ENCODE measurements around the gene FAF1.

Gene FAF1

DNA sequence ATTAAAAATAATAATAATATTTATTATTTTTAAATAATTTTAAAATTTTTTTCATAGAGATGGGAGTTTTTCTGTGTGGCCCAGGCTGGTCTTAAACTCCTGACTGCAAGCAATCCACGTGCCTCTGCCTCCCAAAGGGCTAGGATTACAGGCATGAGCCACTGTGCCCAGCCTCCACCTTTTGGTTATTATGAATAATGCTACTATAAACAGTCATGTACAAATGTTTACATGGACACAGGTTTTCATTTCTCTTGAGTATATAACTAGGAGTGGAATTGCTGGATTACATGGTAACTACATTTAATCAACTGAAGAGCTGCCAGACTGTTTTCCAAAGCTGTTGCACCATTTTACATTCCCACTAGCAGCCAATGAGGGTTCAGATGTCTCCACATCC, 433.6 kb downstream of the FAF1 start:
- DNase-seq, result no peak

DNA sequence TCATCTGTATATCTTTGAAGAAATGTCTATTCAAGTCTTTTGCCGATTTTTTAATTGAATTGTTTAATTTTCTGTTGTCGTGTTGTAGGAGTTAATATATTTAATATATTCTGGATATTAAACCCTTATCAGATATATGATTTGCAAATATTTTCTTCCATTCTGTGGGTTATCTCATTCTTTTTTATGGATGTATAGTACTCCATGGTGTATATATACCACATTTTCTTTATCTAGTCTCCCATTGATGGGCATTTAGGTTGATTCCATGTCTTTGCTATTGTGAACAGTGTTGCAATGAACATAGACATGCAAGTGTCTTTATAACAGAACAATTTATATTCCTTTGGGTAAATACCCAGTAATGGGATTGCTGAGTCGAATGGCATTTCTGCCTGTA, 436.5 kb downstream of the FAF1 start:
- no peak for DNase-seq

DNA sequence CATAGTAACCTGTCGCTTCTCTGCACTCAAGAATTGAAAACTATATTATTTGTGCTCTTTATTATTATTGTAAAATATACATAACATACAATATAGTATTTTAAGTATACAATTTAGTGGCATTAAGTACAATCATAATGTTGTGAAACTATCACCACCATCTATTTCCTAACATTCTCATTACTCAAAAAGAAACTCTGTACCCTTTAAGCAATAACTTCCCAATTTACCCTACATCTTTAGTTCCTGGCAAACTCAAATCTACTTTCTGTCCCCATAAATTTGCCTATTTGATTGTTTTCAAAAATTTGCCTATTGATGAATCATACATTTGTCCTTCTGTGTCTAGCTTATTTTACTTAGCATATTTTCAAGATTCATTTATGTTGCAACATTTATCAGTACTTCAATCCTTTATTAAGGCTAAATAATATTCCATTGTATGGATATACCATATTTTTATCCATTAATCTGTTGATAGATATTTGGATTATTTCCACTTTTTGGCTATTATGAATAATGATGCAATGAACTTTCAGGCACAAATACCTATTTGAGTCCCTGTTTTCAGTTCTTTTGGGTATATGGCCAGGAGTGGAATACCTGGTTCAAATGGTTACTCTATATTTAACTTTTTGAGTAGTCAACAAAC, 437.2 kb downstream of the FAF1 start:
- DNase-seq, result no peak

DNA sequence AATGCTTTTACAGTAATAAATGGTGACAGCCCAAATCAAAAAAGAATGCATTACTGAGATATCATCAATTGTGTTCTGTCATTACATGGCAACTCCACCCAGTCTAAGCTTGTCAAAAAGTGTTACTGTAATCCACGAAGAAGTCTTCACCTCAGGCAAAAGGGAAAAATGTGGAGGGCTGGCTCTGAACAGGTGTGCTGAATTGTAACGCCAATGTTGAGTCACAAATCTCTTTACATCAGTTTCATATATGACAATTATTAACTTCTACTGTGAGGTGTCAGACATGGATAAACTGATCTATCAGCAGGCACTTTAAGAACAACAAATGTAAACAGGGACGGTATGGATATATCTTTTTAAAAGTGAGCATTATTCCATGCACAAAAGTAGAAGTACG, 438.4 kb downstream of the FAF1 start:
- DNase-seq, result no peak

DNA sequence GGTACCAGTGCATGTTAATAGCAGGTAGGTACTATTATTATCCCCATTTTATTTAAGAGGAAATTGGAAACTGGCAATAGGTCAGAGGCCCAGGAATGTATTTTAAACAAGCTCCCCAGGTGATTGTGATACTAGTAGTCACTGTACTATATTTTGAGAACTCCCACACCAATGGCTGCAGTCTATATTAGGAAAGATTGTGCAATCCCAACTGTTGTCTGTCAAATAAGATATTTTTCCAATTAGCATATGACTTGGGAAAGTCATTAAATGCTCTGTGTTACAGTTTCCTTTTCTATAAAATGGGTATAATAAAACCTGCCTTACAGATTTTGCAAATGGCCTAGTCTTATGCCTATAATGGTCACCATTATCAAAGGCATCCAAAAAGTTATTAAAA, 442.6 kb downstream of the FAF1 start:
- no peak for DNase-seq

DNA sequence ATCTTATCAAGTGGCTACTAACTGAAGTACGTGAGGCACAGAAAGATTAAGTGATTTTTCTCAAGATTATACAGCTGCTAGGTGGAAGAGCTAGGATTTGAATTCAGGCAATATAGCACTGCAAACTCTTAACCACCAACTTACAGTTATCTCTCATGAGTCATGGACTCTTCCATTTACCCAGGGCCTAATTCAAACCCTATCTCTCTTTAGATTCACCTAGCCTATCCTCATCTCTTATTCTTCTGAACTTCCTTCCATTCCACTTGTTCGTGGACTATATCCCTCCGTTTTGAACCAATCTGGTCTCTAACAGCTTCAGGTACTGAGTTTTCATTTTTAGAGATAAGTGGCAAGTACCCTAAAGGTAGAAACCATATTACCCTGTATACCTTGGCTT, 444.0 kb downstream of the FAF1 start:
- DNase-seq, result no peak

DNA sequence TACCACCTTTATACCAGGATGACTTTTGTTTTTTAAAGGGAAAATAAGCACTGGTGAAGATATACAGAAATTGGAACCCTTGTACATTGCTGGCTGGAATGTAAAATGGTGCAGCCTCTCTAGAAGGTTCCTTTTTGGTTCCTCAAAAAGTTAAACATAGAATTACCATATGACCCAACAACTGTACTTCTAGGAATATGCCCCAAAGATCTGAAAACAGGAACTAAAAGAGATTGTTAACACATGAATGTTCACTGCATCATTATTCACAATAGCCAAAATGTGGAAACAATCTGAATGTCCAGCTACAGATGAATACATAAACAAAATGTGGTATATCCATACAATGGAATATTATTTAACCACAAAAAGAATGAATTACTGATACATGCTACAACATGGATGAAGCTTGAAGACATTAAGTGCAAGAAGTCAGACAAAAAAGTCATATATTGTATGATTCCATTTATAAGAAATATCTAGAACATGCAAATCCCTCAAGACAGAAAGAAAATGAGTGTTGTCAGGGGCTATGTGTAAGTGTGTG, 452.0 kb downstream of the FAF1 start:
- DNase-seq, result no peak

DNA sequence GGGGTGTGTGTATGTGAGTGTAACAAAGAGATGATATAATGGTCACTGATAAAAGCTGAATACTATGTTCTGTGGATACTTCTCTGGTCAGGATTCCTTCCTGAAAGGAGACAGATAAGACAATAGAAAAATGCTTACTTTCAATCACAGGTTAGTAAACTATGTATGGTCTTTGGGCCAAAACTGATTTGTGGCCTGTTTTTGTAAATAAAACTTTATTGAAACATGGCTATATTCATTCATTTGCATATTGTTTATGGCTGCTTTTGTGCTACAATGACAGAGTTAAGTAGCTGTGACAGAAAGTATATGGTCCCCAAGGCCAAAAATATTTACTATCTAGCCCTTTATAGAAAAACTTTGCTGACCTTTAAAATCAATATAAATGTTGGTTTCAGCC, 454.6 kb downstream of the FAF1 start:
- DNase-seq, result no peak

DNA sequence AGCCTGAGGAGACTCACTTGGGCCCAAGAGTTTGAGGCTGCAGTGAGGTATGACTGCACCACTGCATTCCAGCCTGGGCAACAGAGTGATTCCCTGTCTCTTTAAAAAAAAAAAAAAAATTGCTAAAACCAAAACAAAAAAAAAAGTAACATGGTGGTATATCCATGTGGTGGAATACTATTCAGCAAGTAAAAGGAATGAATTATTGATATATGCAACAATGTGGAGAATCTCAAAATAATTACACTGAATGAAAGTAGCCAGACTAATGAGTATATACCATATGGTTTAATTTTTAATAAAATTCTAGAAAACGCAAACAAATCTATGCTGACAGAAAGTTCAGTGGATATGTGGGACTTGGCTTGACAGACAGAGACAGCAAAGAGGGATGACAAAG, 456.6 kb downstream of the FAF1 start:
- DNase-seq, result no peak

DNA sequence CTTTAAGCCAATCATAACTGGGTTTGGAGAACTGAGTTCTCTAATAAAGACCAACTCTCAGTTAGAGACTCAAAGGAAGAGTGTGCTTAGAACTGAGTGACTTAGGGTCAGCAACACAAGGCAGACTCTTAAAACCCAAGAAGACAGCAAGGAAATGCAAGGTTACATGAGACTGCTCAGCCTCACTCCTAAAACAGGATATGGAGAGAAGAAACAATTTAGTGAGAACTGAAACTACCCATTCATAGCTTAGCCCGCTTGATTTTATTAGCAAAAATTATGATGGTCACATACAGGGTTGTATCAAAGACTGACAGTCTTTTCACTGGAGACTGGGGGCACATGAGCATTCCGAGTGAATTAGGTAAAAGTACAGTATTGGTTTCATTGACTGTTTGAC, 457.9 kb downstream of the FAF1 start:
- DNase-seq, result no peak

DNA sequence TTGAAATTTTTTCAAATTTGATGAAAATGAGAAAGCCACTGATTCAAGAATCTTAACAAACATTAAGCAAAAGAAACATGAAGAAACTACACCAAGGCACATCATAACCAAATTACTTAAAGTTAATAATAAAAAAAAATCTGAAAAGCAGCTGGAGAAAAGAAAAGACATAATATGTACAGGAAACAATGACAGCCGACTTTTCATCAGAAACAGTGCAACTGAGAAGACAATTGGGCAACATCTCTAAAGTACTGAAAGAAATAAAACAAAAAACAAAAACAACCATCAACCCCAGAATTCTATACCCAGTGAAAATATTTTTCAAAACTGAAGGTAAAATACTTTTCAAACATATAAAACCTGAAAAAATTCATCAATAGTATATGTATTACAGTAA, 463.1 kb downstream of the FAF1 start:
- no peak for DNase-seq

DNA sequence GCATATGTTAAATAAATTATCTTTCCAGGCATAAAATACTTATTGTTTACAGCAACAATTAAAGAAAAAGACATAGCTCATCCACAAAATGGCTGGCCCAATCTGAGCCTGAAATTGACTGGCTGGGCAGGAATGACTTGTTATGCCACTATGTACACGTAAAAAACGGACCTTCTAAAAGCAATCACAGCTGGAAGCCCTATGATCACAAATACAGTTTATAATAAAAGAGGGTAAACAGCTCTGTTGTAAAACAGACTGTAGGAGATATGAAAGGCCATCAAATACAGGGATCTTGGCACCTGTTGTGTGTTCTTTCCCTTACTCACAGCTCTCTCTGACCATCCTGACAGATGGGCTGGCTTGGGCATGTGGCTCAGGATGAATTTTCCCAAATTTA, 466.4 kb downstream of the FAF1 start:
- DNase-seq, result no peak

DNA sequence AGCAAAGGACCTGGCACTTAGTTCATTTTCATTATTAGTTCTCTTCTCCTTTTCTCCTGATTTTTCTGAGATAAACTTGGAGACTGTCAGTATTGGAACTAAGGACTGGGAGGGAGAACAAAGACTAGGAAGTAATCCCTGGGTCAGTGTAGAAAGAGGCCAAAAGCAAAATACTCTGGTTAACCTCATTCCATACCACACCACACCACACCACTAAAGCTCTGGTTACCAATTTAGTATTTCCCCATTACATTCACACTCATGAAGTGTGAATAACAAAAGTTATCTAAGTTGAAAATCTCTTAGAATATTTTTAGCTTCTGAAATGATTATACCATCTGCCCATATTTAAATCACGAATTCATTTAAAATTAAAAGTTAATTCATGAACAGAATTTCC, 467.9 kb downstream of the FAF1 start:
- no peak for DNase-seq

DNA sequence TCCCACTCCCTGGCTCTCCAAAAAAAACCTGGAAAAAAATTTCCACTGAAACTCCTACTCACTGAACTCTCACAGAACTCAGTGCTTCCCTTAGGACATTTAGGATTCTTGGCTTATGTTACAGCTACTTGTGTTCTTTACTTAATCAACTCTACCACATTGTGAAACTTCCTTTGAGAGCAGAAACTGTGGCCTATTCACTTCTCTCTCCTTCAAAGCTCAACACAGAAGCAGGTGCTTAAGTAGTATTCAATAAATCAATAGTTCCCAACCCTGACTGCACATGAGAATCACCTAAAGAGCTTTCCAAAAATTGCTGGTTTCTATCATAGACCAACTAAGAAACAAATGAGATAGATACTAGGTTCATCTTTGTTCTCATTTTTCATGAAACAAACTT, 468.9 kb downstream of the FAF1 start:
- DNase-seq, result no peak

DNA sequence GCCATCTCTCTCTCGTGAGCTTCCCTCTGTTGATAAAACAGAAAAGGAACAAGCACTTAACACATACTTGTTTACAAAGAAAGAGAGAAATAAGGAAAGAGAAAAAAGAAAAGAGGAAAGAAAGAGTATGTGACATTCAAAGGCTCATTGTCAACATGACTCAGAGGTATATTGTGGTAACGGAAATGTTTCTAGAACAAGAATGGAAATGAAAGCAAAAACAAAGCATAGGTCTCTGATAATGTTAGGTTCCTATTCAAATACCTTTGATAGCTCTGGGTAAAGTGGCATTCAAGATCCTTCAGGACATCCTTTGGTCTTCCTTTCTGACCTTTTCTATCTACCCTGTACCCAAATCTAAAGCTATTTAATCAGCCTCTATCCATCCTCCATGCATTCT, 469.4 kb downstream of the FAF1 start:
- DNase-seq, result no peak

DNA sequence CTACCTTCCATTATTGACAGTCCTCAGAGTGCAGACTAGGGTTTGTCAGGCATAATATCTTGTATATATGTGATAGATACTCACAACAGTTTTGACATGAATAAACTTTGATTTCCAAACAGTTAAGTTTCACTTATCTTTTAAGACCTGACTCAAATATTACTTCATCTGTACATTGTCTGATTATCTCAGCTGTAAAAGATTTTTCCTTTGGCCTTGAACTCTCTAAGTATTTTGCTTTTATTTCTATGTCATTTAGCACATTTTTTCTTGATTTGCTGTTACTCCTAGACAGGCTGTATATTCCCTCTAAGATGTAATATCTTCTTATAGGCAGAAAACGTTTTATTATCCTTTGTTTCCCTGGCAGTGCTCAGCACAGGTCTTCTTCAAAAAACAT, 471.2 kb downstream of the FAF1 start:
- DNase-seq, result no peak

DNA sequence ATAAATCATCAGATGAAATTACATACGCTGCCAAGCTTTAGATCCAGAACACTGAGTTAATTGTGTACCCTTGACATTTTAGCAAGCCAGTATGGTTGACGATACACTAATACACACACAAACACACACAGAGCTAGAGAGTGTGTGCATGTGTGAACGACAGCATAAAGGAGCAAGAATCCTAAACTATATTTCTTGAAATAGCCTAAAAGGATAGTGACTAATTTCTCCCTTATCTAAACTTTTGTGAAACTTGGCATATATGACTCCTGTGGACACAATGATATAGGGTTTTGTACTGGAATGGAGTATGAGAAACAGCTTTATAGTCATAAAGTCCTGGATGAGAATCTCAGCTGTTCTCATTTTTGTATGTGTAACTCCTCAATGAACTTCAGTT, 471.7 kb downstream of the FAF1 start:
- no peak for DNase-seq

DNA sequence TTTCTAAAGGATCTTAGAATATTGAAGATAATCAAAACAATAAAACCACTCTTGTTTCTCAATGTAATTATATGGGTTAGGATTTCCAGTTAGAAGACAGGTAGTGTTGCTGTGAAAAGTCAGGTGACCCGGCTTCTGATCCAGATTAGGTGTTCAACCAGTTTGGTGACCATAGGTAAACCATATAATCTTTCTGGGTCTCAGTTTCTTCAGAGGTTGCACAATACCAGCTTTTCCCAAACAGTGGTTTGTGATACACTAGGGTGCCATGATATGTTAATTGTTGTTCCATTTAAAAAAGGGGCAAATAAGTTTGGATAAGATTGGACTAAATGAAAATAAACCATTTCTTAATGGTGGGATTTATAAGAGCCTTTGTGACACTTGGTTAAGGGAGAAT, 472.3 kb downstream of the FAF1 start:
- DNase-seq, result no peak

DNA sequence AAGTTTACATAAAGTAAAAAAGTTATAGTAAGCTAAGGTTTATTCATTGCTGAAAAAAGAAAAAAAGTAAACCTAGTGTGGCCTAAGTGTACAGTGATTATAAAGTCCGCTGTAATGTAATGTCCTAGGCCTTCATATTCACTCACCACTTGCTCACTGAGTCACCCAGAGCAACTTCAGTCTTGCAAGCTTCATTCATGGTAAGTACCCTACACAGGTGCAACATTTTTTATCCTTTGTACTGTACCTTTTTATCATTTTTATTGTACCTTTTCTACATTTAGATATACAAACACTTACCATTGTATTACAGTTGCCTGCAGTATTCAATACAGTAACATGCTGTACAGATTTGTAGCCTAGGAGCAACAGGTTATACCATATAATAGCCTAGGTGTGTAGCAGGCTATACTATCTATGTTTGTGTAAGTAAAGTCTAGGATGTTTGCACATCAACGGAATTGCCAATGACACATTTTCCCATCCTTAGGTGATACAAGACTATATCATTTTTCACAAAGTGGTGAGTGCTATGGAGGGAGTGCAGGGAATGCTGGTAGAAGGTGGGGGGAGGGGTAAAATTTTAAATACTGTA, 478.8 kb downstream of the FAF1 start:
- no peak for DNase-seq

DNA sequence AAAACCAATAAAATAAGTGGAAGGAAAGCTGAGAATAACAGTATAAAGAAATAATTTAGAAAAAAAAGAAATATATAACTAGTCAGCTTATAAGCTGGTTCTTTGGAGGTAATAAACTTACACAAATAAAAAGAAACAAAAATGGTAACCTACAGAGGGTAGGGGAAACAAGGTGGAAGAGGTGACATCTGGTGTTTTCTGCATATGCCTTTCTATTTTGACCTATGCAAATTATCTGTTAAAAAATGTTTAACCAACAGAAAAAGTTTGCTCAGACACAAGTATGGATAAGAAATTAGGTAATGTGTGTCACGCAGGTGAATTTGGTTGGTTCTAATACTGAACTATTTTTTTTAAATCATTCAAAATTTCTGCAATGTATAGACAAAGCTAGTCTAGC, 483.3 kb downstream of the FAF1 start:
- no peak for DNase-seq

DNA sequence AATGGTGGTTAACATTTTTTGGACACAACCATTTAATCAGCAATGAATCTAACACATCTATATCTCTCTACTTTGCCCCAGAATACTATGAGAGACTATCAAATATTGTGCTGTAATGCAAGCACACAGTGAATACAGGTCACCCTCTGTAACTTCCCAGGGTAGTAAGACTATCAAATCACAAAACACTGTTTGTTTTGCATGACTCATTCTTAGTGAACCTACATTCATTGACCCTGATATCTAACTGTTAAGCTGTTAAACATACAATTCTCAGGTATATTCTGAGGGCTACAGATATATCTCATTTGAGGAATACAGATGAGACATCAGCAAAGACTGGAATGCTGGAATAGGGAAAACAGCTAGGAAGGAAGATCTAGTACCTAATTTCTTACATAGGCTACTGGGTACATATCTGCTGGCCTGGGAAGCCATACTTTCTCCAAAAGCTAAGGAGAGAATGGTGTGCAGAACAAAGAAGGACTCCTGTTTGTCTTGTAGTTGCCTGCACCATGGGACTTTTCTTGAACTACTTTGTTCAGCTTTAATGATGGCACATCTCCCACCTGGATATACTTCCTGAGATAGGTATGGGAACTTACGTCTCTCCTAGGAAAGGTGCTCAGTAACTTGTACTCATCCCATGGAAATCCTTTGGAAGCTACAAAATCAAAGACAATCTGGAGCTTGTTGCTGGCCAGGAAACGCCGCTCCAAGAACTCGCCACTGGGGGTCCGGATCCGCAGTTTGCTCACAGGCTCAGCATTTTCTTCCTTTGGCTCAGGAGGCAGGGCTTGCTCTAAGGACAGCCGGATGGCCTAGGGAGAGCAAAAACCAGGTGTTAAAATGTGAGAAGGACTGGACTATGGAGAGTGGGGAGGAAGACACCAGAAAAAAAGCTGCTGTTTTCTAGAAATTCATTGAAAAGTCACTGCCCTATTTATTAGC, 484.9 kb downstream of the FAF1 start:
- DNase-seq, result no peak

DNA sequence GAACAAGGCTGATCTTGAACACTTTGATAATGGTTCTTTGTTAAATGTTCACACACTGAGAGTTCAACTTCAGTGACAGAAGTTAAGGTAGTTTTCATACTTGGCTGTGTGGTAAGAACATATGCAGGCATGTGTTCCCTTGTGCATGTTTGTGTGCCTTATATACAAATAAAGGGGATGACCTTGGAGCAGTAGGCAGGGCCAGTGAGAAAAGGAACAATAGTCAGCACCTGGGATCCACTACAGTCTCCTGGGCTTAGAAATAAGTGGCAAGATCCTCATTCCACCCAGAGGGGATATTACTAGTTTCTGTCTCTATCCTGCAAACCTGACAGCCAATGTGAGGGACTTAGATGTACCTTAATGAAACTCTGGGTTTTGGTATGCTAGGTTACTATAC, 486.6 kb downstream of the FAF1 start:
- no peak for DNase-seq

DNA sequence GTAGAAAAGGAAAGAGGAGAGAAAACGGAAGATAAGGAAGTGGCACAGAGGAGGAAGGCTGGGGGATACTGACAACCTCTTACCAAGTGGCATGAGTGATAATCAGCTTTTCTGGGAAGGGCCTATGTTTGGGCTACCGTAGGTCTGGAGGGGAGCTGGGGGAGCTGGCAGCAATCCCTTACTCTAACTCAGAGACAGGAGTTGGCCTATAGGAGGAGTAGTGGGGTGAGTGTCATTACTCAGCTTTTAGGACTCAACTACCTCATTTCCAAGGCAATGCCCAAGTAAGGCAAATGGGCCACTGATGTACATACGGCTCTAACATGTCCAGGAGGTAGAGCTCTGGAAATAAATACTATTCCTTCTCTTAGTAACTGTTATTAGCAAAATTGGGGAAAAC, 488.1 kb downstream of the FAF1 start:
- no peak for DNase-seq

DNA sequence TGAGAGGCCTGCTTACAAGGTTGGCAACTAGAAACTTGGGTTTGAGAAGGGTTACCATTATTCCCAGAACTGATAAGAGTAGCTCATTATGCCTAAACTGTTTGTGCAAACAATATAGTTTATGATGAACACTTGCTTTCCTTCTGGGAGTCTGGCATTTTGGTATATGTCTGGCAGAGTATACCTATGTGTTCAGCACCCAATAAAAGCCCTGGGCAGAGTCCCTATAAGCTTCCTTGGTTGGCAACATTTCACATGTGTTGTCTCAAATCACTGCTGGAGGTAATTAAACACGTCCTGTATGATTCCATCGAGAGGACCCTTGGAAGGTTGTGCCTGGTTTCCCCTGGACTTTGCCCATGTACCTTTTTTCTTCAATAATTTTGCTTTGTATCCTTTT, 497.1 kb downstream of the FAF1 start:
- no peak for DNase-seq

Data from activated CD8-positive, alpha-beta memory T cell treated with anti-CD3 and anti-CD28 coated beads, Interleukin-2, amount 50 U/mL, for 4 hours (primary cell).